ENCODE results near the gene S100A5. TPM values are rescaled to one million over a fixed set of nuclear protein-coding genes. Genes with fewer than 3 reads are reported as not detected.
A peak's percentile ranks its signal among the peaks of the same experiment; 100 is the strongest.

S100A5 gene
- total RNA-seq, 2 donors from 2014 or later = not detected

DNA sequence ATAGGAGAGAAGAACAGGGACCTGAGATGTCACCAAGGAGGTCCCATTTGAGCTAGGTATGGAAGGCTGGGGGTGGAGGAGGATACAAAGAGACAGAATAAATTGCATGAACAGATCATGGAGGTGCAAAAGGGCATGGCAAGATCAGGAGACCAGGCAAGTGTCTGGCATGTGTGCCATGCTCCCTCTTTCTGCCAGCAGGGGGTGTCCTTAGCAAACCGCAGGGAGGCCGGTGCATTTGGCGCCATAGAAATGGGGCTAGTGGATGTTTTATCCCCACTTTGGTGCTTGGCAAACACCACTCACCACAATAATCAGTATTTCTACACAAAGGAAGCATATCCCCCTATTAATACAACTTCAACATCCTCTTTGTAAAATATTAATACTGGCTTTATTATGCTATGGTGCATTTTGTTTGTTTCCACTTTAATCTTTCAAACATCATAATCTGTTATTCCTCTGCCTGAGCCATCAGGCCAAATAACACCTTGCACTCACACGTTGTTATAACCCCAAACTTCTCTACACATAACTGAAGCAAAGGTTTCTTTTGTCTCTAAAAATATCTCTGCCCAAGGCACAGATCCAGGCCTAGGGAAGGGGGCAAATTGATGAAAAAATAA lies 30.9 kb downstream of the S100A5 start:
- DNase-seq (ENCODE audit: low spot score) = peak; percentile 72
- no peak for ATAC-seq
- Mint-ChIP-seq H3K4me1 (ENCODE audit: low read depth in 2 of 2) (peaks cover 0 to 4% of the 10 kb centered on the region in 2 donors), H3K4me3 (no peak overlapping the region), H3K27ac (no peak overlapping the region), H3K9me3 (no peaks in the 10 kb centered on the region), H3K27me3 (no peaks in the 10 kb centered on the region), H3K36me3 (no peaks in the 10 kb centered on the region)

- ATAC-seq = no peak
- Mint-ChIP-seq H3K36me3 (no peaks in the 10 kb centered on the region), H3K9me3 (no peaks in the 10 kb centered on the region), H3K27me3 (no peaks in the 10 kb centered on the region), H3K27ac (no peak overlapping the region), H3K4me1 (ENCODE audit: low read depth in 2 of 2) (peaks cover 0 to 4% of the 10 kb centered on the region in 2 donors), H3K4me3 (no peak overlapping the region)
- DNase-seq (ENCODE audit: low spot score) = no peak
These were observed 31.7 kb downstream of the S100A5 start for GRCh38 chr1:153509036-153509435.

- no peak overlapping the region for H3K4me3 Mint-ChIP-seq
- no peaks in the 10 kb centered on the region for H3K36me3 Mint-ChIP-seq
- DNase-seq (ENCODE audit: low spot score) (no peak), ATAC-seq (no peak)
- H3K9me3 Mint-ChIP-seq = no peaks in the 10 kb centered on the region
- no peaks in the 10 kb centered on the region for H3K27me3 Mint-ChIP-seq
- H3K27ac Mint-ChIP-seq = peak overlapping the region in 1 of 2 donors; percentile 23
- H3K4me1 Mint-ChIP-seq (ENCODE audit: low read depth in 2 of 2) = peaks cover 0 to 4% of the 10 kb centered on the region in 2 donors
These were observed 32.7 kb downstream of the S100A5 start for GRCh38 chr1:153507926-153508583.

DNA sequence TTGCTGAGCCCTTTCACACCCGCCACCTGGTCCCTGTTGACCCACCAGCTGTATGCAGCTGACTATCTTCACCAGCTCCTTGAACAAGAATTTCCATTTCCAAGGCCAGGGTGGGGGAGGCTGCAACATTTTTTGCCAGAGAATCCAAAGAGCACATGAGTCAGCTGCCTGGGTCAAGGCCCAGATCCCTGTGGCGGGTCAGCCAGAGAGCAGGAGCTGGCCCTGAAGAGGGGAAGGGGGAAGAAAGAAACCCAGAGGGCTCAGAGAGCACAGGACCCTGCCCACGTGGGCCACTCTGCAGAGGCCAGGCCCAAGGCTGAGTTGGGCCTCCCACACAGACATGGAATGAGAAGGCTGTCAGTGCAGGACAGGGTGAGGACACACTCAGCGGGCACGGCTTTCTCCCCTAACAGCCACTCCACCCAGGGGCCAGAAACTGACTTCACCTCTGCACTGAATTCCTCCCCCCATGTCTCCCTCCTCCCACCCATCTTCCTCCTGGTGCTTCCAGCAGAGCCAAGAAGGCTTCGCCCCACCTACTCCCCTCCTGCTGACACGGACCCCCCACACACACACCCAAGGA lies 33.8 kb downstream of the S100A5 start:
- Mint-ChIP-seq H3K27ac (peak overlapping the region in 1 of 2 donors; percentile 23), H3K27me3 (no peaks in the 10 kb centered on the region), H3K4me1 (ENCODE audit: low read depth in 2 of 2) (peaks cover 0 to 4% of the 10 kb centered on the region in 2 donors), H3K9me3 (no peaks in the 10 kb centered on the region), H3K36me3 (no peaks in the 10 kb centered on the region), H3K4me3 (no peak overlapping the region)
- ATAC-seq (no peak), DNase-seq (ENCODE audit: low spot score) (no peak)

DNA sequence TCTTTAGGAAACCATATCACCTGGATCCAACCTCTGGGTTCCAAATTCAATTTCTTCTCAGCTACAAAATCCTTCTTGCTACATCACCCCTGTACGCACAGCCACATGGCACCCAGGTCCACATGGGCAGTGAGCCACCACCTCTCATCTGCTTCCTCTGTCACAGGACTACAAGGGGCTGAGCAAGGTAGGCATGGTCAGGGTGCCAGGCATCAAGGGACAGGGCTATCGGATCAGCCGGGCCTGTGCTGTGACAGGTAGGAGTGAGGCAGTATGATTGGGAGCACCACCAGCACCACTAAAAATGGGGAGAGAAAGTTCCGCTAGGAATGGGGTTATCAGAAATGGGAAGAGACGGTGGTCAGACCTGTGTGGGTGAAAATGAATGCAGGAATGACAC lies 34.3 kb downstream of the S100A5 start:
- peaks cover 0 to 4% of the 10 kb centered on the region in 2 donors for H3K4me1 Mint-ChIP-seq (ENCODE audit: low read depth in 2 of 2)
- H3K27me3 Mint-ChIP-seq = no peaks in the 10 kb centered on the region
- H3K36me3 Mint-ChIP-seq = no peaks in the 10 kb centered on the region
- no peak overlapping the region for H3K4me3 Mint-ChIP-seq
- no peak overlapping the region for H3K27ac Mint-ChIP-seq
- ATAC-seq = no peak
- DNase-seq (ENCODE audit: low spot score) = no peak
- H3K9me3 Mint-ChIP-seq = no peaks in the 10 kb centered on the region

DNA sequence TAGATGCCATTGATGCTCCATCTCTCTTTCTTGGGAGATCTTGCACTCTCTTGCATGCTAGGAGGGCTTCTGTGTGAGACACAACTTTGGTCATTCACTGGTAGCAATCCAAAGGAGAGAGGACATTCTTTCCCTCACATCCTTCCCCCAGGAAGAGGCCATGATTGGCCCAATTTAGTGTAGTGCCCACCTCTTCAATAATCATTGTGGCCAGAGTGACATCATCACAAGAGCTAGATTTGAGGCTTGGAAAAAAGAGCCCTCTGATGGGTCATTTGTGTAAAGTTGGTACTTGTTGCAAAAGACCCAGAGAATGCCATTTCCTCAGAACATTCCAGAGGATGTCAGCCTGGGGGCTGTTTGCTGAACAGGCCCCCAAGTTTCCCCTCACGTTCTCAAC lies 35.2 kb downstream of the S100A5 start:
- H3K4me3 Mint-ChIP-seq = no peak overlapping the region
- no peak overlapping the region for H3K27ac Mint-ChIP-seq
- no peak for DNase-seq (ENCODE audit: low spot score)

GRCh38 chr1:153503766-153504165 lies 37.0 kb downstream of the S100A5 start:
- H3K27me3 Mint-ChIP-seq = peaks cover 8 to 18% of the 10 kb centered on the region in 2 donors
- ATAC-seq = no peak
- H3K36me3 Mint-ChIP-seq = no peaks in the 10 kb centered on the region
- H3K9me3 Mint-ChIP-seq = no peaks in the 10 kb centered on the region
- no peaks in the 10 kb centered on the region for H3K4me1 Mint-ChIP-seq (ENCODE audit: low read depth in 2 of 2)
- no peak overlapping the region for H3K27ac Mint-ChIP-seq
- DNase-seq (ENCODE audit: low spot score) = no peak
- no peak overlapping the region for H3K4me3 Mint-ChIP-seq

More for the DNA sequence above, 35.2 kb downstream of the S100A5 start:
- Mint-ChIP-seq H3K36me3 (no peaks in the 10 kb centered on the region), H3K9me3 (no peaks in the 10 kb centered on the region), H3K27me3 (peaks cover 3 to 6% of the 10 kb centered on the region in 2 donors), H3K4me1 (ENCODE audit: low read depth in 2 of 2) (no peaks in the 10 kb centered on the region)
- ATAC-seq = no peak

DNA sequence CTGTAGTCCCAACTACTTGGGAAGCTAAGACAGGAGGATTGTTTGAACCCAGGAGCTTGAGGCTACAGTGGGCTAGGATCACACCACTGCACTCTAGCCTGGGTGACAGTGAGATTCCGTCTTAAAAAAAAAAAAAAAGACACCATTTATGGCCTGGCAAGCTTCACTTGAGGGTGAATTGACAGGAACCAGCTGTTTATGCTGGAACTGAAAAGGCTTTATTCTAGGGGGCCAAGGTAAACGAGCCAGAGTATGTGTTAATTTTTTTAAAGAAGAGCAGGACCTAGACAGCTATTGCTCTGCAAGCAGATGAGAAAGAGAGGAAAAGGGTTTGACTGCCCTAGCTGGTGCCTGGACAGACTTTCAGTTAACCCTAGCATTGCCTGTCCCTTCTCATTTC lies 42.0 kb downstream of the S100A5 start:
- Mint-ChIP-seq H3K27ac (no peak overlapping the region), H3K4me1 (ENCODE audit: low read depth in 2 of 2) (no peaks in the 10 kb centered on the region), H3K4me3 (no peak overlapping the region), H3K36me3 (no peaks in the 10 kb centered on the region), H3K9me3 (no peaks in the 10 kb centered on the region), H3K27me3 (peaks cover 24 to 35% of the 10 kb centered on the region in 2 donors)
- DNase-seq (ENCODE audit: low spot score) = no peak
- ATAC-seq = no peak

DNA sequence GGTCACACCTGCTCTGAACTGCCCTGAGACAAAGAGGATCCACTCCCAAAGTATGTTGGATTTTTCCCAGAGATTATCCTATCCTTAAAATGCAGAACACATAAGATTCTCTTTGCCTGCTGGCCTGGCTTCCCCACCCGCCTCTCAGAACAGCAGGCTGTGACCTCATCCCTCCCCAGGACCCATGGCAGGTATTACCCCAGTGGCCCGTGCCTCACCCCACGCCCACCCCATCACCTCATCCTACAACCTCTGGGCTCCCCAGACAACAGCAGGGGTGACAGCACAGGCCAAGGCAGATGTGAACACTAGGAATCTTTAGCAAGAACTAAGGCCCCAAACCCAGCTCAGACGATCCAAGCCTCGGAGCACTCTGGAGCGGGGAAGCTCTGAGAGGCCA lies 45.2 kb downstream of the S100A5 start:
- Mint-ChIP-seq H3K9me3 (no peaks in the 10 kb centered on the region), H3K4me3 (no peak overlapping the region), H3K4me1 (ENCODE audit: low read depth in 2 of 2) (peaks cover 5 to 8% of the 10 kb centered on the region in 2 donors), H3K27ac (no peak overlapping the region), H3K27me3 (peaks cover 33 to 36% of the 10 kb centered on the region in 2 donors), H3K36me3 (no peaks in the 10 kb centered on the region)
- ATAC-seq (no peak), DNase-seq (ENCODE audit: low spot score) (no peak)

- peaks cover 34 to 36% of the 10 kb centered on the region in 2 donors for H3K27me3 Mint-ChIP-seq
- DNase-seq (ENCODE audit: low spot score) = peak; percentile 71
- no peak overlapping the region for H3K27ac Mint-ChIP-seq
These were observed 45.7 kb downstream of the S100A5 start for GRCh38 chr1:153494976-153495535.

GRCh38 chr1:153493343-153493960 lies 47.3 kb downstream of the S100A5 start:
- DNase-seq (ENCODE audit: low spot score) = no peak
- peaks cover 22 to 32% of the 10 kb centered on the region in 2 donors for H3K27me3 Mint-ChIP-seq
- H3K9me3 Mint-ChIP-seq = no peaks in the 10 kb centered on the region
- no peak overlapping the region for H3K27ac Mint-ChIP-seq
- H3K4me3 Mint-ChIP-seq = no peak overlapping the region
- peaks cover 7 to 10% of the 10 kb centered on the region in 2 donors for H3K4me1 Mint-ChIP-seq (ENCODE audit: low read depth in 2 of 2)
- ATAC-seq = no peak
- H3K36me3 Mint-ChIP-seq = no peaks in the 10 kb centered on the region

More at GRCh38 chr1:153494976-153495535, 45.7 kb downstream of the S100A5 start:
- Mint-ChIP-seq H3K4me3 (no peak overlapping the region), H3K9me3 (no peaks in the 10 kb centered on the region), H3K36me3 (no peaks in the 10 kb centered on the region), H3K4me1 (ENCODE audit: low read depth in 2 of 2) (peaks cover 7 to 10% of the 10 kb centered on the region in 2 donors)
- ATAC-seq = peak in 1 of 2 donors; percentile 24

- H3K36me3 Mint-ChIP-seq = no peaks in the 10 kb centered on the region
- peaks cover 25 to 29% of the 10 kb centered on the region in 2 donors for H3K27me3 Mint-ChIP-seq
- H3K27ac Mint-ChIP-seq = peak overlapping the region in 1 of 2 donors; percentile 40
- ATAC-seq (peak; percentile 81 to 85), DNase-seq (ENCODE audit: low spot score) (no peak)
- H3K4me1 Mint-ChIP-seq (ENCODE audit: low read depth in 2 of 2) = peaks cover 7 to 10% of the 10 kb centered on the region in 2 donors
- H3K4me3 Mint-ChIP-seq = no peak overlapping the region
- no peaks in the 10 kb centered on the region for H3K9me3 Mint-ChIP-seq
These were observed 50.3 kb downstream of the S100A5 start for GRCh38 chr1:153490272-153491051.

GRCh38 chr1:153488731-153489130 lies 52.0 kb downstream of the S100A5 start:
- Mint-ChIP-seq H3K4me1 (ENCODE audit: low read depth in 2 of 2) (peaks cover 7 to 10% of the 10 kb centered on the region in 2 donors), H3K36me3 (no peaks in the 10 kb centered on the region), H3K27ac (no peak overlapping the region), H3K9me3 (no peaks in the 10 kb centered on the region), H3K27me3 (peaks cover 38 to 41% of the 10 kb centered on the region in 2 donors), H3K4me3 (no peak overlapping the region)
- ATAC-seq (no peak), DNase-seq (ENCODE audit: low spot score) (no peak)
